Psoas muscle (tissue), 8 donors: ENCODE data around the gene TSC22D4. TPM values are rescaled to one million over a fixed set of nuclear protein-coding genes. Genes with fewer than 3 reads are reported as not detected.
"Not testable (repeated sequence)": the region's sequence is repeated elsewhere in the genome, so short reads cannot be mapped to it uniquely, and the experiment has no call there.

Experiments
- ATAC-seq, 4 donors: fragments of 200-7000 bp; cut with Tn5 transposase; one replicate each; pipeline ENCODE4 v1.9.1; 2020; ENCODE audit warnings: moderate library complexity in 3 of 4, mild to moderate bottlenecking in 2 of 4
- DNase-seq, 2 donors: peaks; one replicate each; pipeline ENCODE4 v3.0.0-alpha.2; 2020
- H3K27ac ChIP-seq: fragments of 200-600 bp; one replicate; pipeline ENCODE4 v1.8.0; 2022
- H3K27me3 ChIP-seq, 3 donors: fragments of 200-600 bp in 1 of 3; one replicate each; pipeline versions ENCODE4 v1.6.1 to v1.8.0; 2013 to 2022; ENCODE audit warnings: low read length in 2 of 3, mild to moderate bottlenecking in 2 of 3, moderate library complexity in 1 of 3; ENCODE audit not compliant: insufficient read depth in 3 of 3
- H3K36me3 ChIP-seq, 2 donors: fragments of 200-600 bp in 1 of 2; one replicate each; pipeline versions ENCODE4 v1.6.1 to v1.8.0; 2013 to 2022; ENCODE audit warnings: low read depth in 1 of 2, mild to moderate bottlenecking in 1 of 2, moderate library complexity in 1 of 2; ENCODE audit not compliant: insufficient read depth in 1 of 2
- H3K4me1 ChIP-seq: fragments of 200-600 bp; one replicate; pipeline ENCODE4 v1.8.0; 2022
- H3K4me3 ChIP-seq: fragments of 200-600 bp; one replicate; pipeline ENCODE4 v1.8.0; 2022; ENCODE audit warnings: mild to moderate bottlenecking
- H3K9me3 ChIP-seq: fragments of 200-600 bp; one replicate; pipeline ENCODE4 v1.8.0; 2022
- WGBS, 3 donors: extraction: QIAGEN DNeasy Blood & Tissue Kit; methylation state at CpG; one replicate each; pipeline versions ENCODE4 v1.1.6 to v1.1.7; 2013; 5-methylcytosine and 5-hydroxymethylcytosine counted together
- intact Hi-C, 2 donors: fragments of 100-400 bp; cut with DNase I; formaldehyde crosslinking; loops; one replicate each; pipeline versions ENCODE4 v1.11.0 to v1.14.2; 2022
- polyA plus RNA-seq, 3 donors: library from polyadenylated mRNA; stranded (reverse); fragments of 200-250 nt; gene quantifications; one replicate each; pipeline ENCODE4 v1.2.3, GENCODE V29; 2013
- total RNA-seq, 4 donors: library from RNA; stranded (reverse); fragmentation: NEBNext Ultra II Directional in 2 of 4; extraction: Animal tissue kit (Norgen Biotek cat#: 25700) in 2 of 4; gene quantifications; one replicate each; pipeline versions ENCODE4 v1.2.1 to v1.2.4, GENCODE V29; 2021 to 2023
- TF ChIP-seq, protein P1 (sequence below): fragments of 200-600 bp; IDR thresholded peaks from one replicate; pipeline ENCODE4 v1.8.0; 2022; ENCODE audit warnings: antibody characterized with exemption
- donor health status: healthy with polysubstance abuse.
- donor health status: DM: no; HTN: no; CAD: no; lungs with moderate emphysema.
- donor health status: Bipolar disorder and iron deficiency.
- donor health status: healthy.
- donor health status: DM: yes; HTN: yes; CAD: no.
- donor health status: DM: no; HTN: no; CAD: no.
- donor health status: DM: no; HTN: no; CAD: no.
- donor health status: DM: yes; HTN: yes; CAD: no.

TSC22D4 gene
- total and polyA plus RNA-seq, 7 donors: 15.7 to 24.8 (median 16.7) TPM

- DNase-seq (no peak), ATAC-seq (no peak)
- WGBS, 3 donors: 88 to 92% (median 92%) methylated on average over 9 of the region's 9 CpGs
- H3K27ac ChIP-seq: no peak overlapping the region
- H3K9me3 ChIP-seq: no peaks in the 10 kb centered on the region
- H3K36me3 ChIP-seq: no peaks in the 10 kb centered on the region
- peaks cover 0 to 9% (median 4%) of the 10 kb centered on the region in 3 donors for H3K27me3 ChIP-seq
- intact Hi-C loops: no loop called here
- no peaks in the 10 kb centered on the region for H3K4me1 ChIP-seq
- H3K4me3 ChIP-seq: no peak overlapping the region
- TF ChIP-seq, protein P1, sequence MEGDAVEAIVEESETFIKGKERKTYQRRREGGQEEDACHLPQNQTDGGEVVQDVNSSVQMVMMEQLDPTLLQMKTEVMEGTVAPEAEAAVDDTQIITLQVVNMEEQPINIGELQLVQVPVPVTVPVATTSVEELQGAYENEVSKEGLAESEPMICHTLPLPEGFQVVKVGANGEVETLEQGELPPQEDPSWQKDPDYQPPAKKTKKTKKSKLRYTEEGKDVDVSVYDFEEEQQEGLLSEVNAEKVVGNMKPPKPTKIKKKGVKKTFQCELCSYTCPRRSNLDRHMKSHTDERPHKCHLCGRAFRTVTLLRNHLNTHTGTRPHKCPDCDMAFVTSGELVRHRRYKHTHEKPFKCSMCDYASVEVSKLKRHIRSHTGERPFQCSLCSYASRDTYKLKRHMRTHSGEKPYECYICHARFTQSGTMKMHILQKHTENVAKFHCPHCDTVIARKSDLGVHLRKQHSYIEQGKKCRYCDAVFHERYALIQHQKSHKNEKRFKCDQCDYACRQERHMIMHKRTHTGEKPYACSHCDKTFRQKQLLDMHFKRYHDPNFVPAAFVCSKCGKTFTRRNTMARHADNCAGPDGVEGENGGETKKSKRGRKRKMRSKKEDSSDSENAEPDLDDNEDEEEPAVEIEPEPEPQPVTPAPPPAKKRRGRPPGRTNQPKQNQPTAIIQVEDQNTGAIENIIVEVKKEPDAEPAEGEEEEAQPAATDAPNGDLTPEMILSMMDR: no peak
Observed at GRCh38 chr7:100504887-100505611, 26.0 kb upstream of the TSC22D4 start.

DNA sequence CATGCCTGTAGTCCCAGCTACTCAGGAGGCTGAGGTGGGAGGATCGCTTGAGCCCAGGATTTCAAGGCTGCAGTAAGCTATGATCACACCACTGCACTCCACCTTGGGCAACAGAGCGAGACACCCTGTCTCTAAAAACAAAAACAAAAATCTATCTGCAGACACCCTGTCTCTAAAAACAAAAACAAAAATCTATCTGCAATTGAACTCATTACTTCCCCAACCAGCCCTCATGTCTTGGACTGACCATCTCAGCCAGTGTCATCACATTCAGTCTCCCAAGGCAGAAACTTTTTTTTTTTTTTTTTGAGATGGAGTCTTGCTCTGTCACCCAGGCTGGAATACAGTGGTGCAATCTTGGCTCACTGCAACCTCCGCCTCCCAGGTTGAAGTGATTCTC is 25.0 kb upstream of the TSC22D4 start:
- H3K27ac ChIP-seq, H3K27me3 ChIP-seq, intact Hi-C loops, H3K36me3 ChIP-seq, H3K9me3 ChIP-seq, H3K4me1 ChIP-seq, DNase-seq, ATAC-seq, H3K4me3 ChIP-seq: not testable (repeated sequence)
- WGBS, 3 donors: 95 to 97% (median 95%) methylated on average over 3 of the region's 3 CpGs

DNA sequence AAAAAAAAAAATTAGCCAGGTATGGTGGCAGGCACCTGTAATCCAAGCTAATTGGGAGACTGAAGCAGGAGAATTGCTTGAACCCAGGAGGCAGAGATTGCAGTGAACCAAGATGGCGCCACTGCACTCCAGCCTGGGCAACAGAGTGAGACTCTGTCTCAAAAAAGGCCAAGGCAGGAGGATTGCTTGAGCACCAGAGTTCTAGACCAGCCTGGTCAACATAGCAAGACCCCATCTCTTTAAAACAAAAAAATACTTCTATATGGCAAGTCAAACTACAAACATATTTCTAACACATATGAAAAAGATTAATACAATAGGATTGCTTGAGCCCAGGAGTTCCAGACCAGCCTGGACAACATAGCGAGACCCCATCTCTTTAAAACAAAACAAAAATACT is 21.7 kb upstream of the TSC22D4 start:
- H3K27ac ChIP-seq, ATAC-seq, intact Hi-C loops, H3K4me1 ChIP-seq, H3K4me3 ChIP-seq, DNase-seq, H3K9me3 ChIP-seq, H3K27me3 ChIP-seq, H3K36me3 ChIP-seq: not testable (repeated sequence)
- 82 to 96% (median 90%) methylated on average over 2 of the region's 2 CpGs for WGBS, 3 donors

- H3K4me1 ChIP-seq: peaks cover 3% of the 10 kb centered on the region
- no peak overlapping the region for H3K4me3 ChIP-seq
- H3K27ac ChIP-seq: no peak overlapping the region
- whole genome bisulfite sequencing, 3 donors: 80 to 87% (median 82%) methylated on average over 6 of the region's 6 CpGs
- TF ChIP-seq, protein P1: no peak
- ATAC-seq (no peak), DNase-seq (peak in 1 of 2 donors; percentile 13)
- no peaks in the 10 kb centered on the region for H3K36me3 ChIP-seq
- H3K9me3 ChIP-seq: no peaks in the 10 kb centered on the region
- H3K27me3 ChIP-seq: peaks cover 0 to 28% (median 5%) of the 10 kb centered on the region in 3 donors
- intact Hi-C loops: no loop called here
Observed at GRCh38 chr7:100496509-100496908, 17.5 kb upstream of the TSC22D4 start.

- WGBS, 3 donors: 11 to 17% (median 11%) methylated on average over 43 to 56 of the region's 56 CpGs
- intact Hi-C loops: no loop called here
- Histone ChIP-seq H3K9me3 (no peaks in the 10 kb centered on the region), H3K4me3 (peak overlapping the region; percentile 53), H3K36me3 (no peaks in the 10 kb centered on the region), H3K4me1 (peaks cover 3% of the 10 kb centered on the region), H3K27me3 (peaks cover 0 to 28% (median 7%) of the 10 kb centered on the region in 3 donors), H3K27ac (no peak overlapping the region)
- TF ChIP-seq, protein P1: no peak
- peak in 3 of 4 donors; percentile 26 to 40 (median 27) for ATAC-seq
- DNase-seq: peak in 1 of 2 donors; percentile 70
Observed at GRCh38 chr7:100493476-100494264, 14.7 kb upstream of the TSC22D4 start.
